Peyer's patch (tissue), 4 donors: ENCODE data around the gene PRPF19.

Source experiments
- POLR2A ChIP-seq, 2 donors: fragments of 450-650 bp; IDR thresholded peaks; one replicate each; pipeline ENCODE4 v1.5.1; 2017; ENCODE audit warnings: antibody characterized with exemption in 2 of 2, mild to moderate bottlenecking in 2 of 2, moderate library complexity in 2 of 2
- TF ChIP-seq, protein P1 (sequence below), 6 experiments: fragments of 450-650 bp in 4 of 6; fragments of 200-600 bp in 2 of 6; sonication (generic) in 1 of 6; IDR thresholded peaks; one replicate each; pipeline ENCODE4 v1.5.1; 2017 to 2019; ENCODE audit warnings: antibody characterized with exemption in 6 of 6, mild to moderate bottlenecking in 3 of 6, moderate library complexity in 1 of 6

DNA sequence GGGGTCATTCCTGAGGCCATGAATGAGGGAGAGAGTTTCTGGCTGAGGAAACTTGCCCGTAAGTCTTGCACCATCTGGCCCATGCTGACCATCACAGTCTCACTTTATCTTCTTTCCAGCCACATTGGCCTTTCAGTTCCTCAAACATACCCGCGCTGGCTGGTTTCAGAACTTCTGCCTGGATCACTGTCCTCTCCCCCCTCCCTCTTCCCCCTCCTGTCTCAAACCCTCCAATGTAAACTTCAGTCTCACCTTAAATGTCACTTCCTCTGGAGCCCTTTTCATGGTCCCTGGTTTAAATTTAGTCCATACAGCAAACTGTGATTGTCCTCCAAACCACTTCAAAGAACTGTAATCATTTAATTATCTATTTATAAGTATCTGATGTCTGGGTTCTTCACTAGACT lies 3.9 kb upstream of the PRPF19 start:
- TF ChIP-seq, protein P1, sequence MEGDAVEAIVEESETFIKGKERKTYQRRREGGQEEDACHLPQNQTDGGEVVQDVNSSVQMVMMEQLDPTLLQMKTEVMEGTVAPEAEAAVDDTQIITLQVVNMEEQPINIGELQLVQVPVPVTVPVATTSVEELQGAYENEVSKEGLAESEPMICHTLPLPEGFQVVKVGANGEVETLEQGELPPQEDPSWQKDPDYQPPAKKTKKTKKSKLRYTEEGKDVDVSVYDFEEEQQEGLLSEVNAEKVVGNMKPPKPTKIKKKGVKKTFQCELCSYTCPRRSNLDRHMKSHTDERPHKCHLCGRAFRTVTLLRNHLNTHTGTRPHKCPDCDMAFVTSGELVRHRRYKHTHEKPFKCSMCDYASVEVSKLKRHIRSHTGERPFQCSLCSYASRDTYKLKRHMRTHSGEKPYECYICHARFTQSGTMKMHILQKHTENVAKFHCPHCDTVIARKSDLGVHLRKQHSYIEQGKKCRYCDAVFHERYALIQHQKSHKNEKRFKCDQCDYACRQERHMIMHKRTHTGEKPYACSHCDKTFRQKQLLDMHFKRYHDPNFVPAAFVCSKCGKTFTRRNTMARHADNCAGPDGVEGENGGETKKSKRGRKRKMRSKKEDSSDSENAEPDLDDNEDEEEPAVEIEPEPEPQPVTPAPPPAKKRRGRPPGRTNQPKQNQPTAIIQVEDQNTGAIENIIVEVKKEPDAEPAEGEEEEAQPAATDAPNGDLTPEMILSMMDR (IDR thresholded peaks at IDR 0.05): no peak
- TF ChIP-seq POLR2A (IDR thresholded peaks at IDR 0.05): no peak
